ENCODE data around the gene ROR1.

ROR1 gene

DNA sequence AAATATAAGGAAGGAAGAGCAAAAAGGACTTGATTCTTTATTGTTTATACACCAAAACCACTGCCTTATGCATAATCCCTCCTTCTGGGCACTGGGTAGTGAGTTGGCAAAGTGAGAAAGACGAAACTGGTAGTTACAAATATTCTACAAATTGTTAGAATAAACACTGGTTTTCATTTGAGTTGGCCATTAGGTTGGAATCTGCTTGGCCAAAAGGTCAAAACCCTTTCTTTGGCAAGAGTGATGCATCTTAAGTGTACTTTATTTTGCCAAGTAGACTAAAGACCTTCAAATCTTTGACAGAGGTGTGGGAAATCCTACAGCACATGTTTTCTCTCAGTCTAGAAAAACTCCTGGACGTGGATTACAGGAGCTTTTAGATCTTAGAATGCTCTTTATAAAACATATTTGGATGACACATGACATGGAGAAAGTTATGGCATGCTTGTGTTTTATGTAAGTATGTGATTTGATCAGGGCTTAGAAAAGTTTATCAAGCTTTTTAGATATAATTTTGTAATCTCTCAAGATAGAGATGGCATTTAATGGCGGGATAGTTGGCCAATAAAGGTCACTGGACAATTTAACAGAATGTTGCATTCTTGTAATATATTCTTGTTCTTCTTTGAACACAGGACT lies 120.9 kb downstream of the ROR1 start:
- H3K4me3 ChIP-seq (ENCODE audit: low read depth, low read length), result no peak overlapping the region
- DNase-seq (ENCODE audit: low read depth), result no peak
- TF ChIP-seq, protein P1, sequence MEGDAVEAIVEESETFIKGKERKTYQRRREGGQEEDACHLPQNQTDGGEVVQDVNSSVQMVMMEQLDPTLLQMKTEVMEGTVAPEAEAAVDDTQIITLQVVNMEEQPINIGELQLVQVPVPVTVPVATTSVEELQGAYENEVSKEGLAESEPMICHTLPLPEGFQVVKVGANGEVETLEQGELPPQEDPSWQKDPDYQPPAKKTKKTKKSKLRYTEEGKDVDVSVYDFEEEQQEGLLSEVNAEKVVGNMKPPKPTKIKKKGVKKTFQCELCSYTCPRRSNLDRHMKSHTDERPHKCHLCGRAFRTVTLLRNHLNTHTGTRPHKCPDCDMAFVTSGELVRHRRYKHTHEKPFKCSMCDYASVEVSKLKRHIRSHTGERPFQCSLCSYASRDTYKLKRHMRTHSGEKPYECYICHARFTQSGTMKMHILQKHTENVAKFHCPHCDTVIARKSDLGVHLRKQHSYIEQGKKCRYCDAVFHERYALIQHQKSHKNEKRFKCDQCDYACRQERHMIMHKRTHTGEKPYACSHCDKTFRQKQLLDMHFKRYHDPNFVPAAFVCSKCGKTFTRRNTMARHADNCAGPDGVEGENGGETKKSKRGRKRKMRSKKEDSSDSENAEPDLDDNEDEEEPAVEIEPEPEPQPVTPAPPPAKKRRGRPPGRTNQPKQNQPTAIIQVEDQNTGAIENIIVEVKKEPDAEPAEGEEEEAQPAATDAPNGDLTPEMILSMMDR (conservative IDR thresholded peaks at IDR 0.05; ENCODE audit: low read depth, low read length), result no peak

DNA sequence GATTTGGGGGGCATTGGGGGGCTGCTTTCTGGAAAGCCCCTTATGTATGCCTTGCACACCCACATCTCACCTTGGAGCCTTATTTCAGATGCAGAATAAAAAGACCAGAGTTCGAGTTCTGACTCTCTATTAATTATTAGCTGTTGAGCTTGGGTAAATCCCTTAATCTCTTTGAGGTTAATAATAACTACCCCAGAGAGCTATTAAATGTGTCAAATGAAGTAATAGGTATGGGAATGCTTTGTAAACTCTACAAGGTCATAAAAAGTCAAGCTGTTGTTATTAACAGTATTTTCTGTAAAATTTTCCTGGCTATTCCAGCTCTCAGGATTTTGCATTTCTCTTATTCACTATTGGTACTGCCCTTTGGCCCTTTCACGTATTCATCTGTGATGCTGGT lies 122.9 kb downstream of the ROR1 start:
- H3K4me3 ChIP-seq (ENCODE audit: low read depth, low read length), result no peak overlapping the region
- no peak for DNase-seq (ENCODE audit: low read depth)
- TF ChIP-seq, protein P1 (conservative IDR thresholded peaks at IDR 0.05; ENCODE audit: low read depth, low read length), result no peak

DNA sequence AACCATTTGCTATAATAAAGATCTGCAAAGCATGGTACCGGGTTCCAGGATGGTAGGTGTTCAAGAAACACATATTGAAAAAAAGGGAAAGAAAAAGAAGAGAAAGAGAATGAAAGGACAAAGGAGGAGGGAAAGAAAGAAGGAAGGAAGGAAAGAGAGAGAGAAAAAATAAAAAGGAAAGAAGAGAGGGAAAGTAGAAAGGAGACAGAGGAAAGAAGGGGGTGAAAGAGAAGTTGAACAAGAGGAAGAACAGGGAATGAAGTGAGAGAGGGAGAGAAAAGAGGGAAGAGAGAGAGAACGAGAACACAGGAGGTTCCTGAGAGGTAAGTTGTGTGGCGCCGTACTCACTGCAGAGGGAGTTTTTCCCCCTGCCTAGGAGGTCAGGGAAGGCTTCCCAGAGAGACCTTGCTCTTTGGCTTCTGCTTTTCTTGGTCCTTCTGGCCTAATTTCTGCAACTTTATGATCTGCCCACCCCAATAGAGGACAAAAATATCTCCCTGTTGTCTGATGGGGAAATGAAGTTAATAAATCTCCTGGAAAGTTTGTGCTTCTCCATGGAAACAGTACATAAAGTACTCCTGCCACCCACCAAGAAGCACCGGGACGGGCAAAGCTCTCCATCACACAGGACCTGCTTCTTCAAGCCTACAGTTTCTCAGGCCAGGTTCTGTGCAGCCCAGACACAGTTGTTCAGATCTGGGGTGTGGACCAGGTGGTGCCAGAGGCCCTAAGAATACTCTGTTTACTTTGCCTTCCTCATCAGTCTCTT lies 124.8 kb downstream of the ROR1 start:
- H3K4me3 ChIP-seq (ENCODE audit: low read depth, low read length), result no peak overlapping the region
- DNase-seq (ENCODE audit: low read depth), result no peak
- TF ChIP-seq, protein P1 (conservative IDR thresholded peaks at IDR 0.05; ENCODE audit: low read depth, low read length), result no peak

DNA sequence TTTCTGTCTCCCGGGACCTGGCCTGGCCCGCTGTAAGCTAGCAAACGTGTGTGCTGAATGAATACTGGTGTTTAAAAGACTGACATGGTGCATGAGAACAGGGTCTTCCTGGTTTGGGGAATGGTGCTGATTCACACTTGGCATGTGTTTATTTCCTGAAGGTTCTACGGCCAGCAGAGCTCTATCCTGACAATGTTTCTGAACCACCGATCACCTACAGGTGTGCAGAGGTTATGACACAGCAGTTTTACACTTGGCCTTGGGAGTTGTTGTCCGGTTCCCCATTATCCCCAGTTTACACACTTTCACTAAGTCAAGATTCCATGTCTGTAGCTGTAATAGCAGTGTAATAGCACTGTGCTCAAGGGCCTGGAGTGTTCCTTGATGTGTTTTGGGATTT lies 127.3 kb downstream of the ROR1 start:
- DNase-seq (ENCODE audit: low read depth), result no peak
- no peak overlapping the region for H3K4me3 ChIP-seq (ENCODE audit: low read depth, low read length)
- TF ChIP-seq, protein P1 (conservative IDR thresholded peaks at IDR 0.05; ENCODE audit: low read depth, low read length), result no peak

DNA sequence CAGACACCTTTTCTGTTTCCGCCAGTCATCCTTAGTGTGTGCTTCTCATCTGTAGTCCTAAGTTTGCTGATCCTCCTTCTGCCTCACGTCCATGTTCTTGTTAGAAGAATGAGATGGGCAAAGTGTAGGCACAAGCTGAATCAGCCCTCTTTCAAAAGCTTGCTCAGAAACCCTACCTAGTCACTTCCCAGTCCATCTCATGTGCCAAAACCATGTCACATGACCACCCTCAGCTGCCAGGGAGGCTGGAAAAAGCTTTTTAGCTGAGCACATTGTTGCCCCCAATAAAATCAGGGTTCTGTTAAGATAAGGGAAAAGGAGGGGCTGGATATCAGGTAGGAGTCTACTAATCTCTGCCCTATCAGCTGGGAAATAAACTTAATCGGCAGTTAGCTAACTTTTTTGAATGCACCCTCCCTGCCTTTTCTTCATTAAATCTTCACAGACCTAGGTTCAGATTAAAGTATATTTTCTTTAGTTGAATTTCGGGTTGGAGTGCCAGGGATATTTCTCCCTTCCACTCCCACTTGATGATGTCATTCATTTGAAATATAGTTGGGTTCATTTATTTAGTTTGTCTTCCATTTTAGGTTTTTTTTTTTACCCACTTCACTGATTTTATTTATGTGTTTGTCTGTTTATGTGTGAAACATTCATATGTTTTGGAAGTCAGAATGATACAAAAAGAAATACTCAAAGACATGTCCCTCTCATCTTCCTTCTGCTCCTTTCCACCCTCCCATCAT lies 129.2 kb downstream of the ROR1 start:
- H3K4me3 ChIP-seq (ENCODE audit: low read depth, low read length), result no peak overlapping the region
- DNase-seq (ENCODE audit: low read depth), result no peak
- TF ChIP-seq, protein P1 (conservative IDR thresholded peaks at IDR 0.05; ENCODE audit: low read depth, low read length), result no peak

DNA sequence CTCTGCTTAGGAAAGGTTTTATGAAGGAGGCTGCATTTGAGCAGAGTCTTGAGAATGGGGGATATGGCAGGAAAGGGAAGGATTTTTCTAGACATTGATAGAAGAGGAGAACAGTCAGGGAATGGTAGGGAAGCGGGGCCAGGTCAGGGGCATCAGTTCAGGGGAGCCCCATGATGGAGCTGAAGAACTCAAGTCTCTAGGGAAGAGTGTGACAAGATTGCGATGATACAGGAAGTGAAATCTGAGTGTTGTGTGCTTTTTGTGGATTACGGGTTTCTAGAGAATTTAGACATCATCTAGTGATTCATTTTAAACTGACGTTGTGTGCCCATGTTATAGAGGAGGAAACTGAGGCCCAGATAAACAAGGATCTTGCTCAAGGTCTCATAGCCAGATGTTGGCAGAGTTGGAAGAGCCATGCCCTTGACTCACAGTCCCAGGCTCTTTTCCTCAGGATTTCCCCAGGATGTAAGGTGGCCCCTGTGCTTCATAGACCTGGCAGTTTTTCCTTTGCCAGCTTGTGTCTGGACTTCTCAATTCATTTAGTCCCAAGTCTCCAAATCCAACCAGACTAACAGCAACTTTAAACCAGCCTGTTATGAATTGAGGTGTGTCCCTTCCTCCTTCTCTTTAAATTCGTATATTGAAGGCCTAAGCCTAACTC lies 130.3 kb downstream of the ROR1 start:
- no peak overlapping the region for H3K4me3 ChIP-seq (ENCODE audit: low read depth, low read length)
- TF ChIP-seq, protein P1 (conservative IDR thresholded peaks at IDR 0.05; ENCODE audit: low read depth, low read length), result no peak
- DNase-seq (ENCODE audit: low read depth), result no peak

Measured in choroid plexus epithelial cell (primary cell).